Colonic mucosa (tissue), 4 donors: Measurements from ENCODE around the gene CACNB4. TPM values are rescaled to one million over a fixed set of nuclear protein-coding genes. Genes with fewer than 3 reads are reported as not detected.
"Not testable (repeated sequence)": the region's sequence is repeated elsewhere in the genome, so short reads cannot be mapped to it uniquely, and the experiment has no call there.

Source experiments
- DNase-seq: peaks from one replicate; pipeline ENCODE4 v3.0.0-alpha.2; 2020
- H3K27ac ChIP-seq: fragments of 200-600 bp; one replicate; pipeline ENCODE4 v1.8.0; 2021
- H3K27me3 ChIP-seq: fragments of 200-600 bp; one replicate; pipeline ENCODE4 v1.8.0; 2021
- H3K36me3 ChIP-seq: fragments of 200-600 bp; one replicate; pipeline ENCODE4 v1.8.0; 2021
- H3K4me1 ChIP-seq: fragments of 200-600 bp; one replicate; pipeline ENCODE4 v1.8.0; 2021; ENCODE audit warnings: mild to moderate bottlenecking
- H3K4me3 ChIP-seq: fragments of 200-600 bp; one replicate; pipeline ENCODE4 v1.8.0; 2021
- H3K9ac ChIP-seq, 2 donors: one replicate each; pipeline ENCODE4 v1.7.0; 2013; ENCODE audit warnings: control low read depth in 2 of 2, low read depth in 2 of 2, low read length in 2 of 2
- H3K9me3 ChIP-seq: fragments of 200-600 bp; one replicate; pipeline ENCODE4 v1.8.0; 2021
- CTCF ChIP-seq: fragments of 200-600 bp; IDR thresholded peaks from one replicate; pipeline ENCODE4 v1.8.0; 2022; ENCODE audit warnings: antibody characterized with exemption, mild to moderate bottlenecking
- intact Hi-C: fragments of 100-400 bp; cut with DNase I; formaldehyde crosslinking; loops from one replicate; pipeline ENCODE4 v1.14.1; 2022
- total RNA-seq, 2 donors: library from RNA; stranded (reverse); fragmentation: NEBNext Ultra II Directional in 1 of 2; extraction: Animal tissue kit (Norgen Biotek cat#: 25700) in 1 of 2; gene quantifications; one replicate each; pipeline ENCODE4 v1.2.1, GENCODE V29; 2021
- donor health status: healthy.
- donor health status: DM: no; HTN: no; CAD: no.
- donor health status: DM: no; HTN: no; CAD: no.

CACNB4 gene
- total RNA-seq, 2 donors from 2014 or later, result 0.44 to 1.0 TPM

GRCh38 chr2:152036611-152037469 lies 62.0 kb downstream of the CACNB4 start:
- intact Hi-C loops, result loop anchor here (5.0 kb wide), 3 partner anchors 140 to 600 kb away; partner anchors contain the start of genes FMNL2 and STAM2
- H3K4me3 ChIP-seq, result no peak overlapping the region
- no peaks in the 10 kb centered on the region for H3K9me3 ChIP-seq
- no peaks in the 10 kb centered on the region for H3K27me3 ChIP-seq
- no peaks in the 10 kb centered on the region for H3K4me1 ChIP-seq
- peak; percentile 73 for DNase-seq
- TF ChIP-seq CTCF, result peak; percentile 68
- no peak overlapping the region for H3K27ac ChIP-seq
- no peaks in the 10 kb centered on the region for H3K36me3 ChIP-seq
- H3K9ac ChIP-seq, result no peak overlapping the region

GRCh38 chr2:152034257-152034801 lies 64.5 kb downstream of the CACNB4 start:
- no peaks in the 10 kb centered on the region for H3K36me3 ChIP-seq
- intact Hi-C loops, result no loop called here

GRCh38 chr2:152033011-152033925 lies 65.6 kb downstream of the CACNB4 start:
- Histone ChIP-seq H3K9ac (no peak overlapping the region), H3K9me3 (no peaks in the 10 kb centered on the region), H3K27ac (no peak overlapping the region), H3K36me3 (no peaks in the 10 kb centered on the region), H3K27me3 (no peaks in the 10 kb centered on the region), H3K4me1 (no peaks in the 10 kb centered on the region), H3K4me3 (no peak overlapping the region)
- no peak for DNase-seq
- intact Hi-C loops, result no loop called here
- TF ChIP-seq CTCF, result no peak

More at GRCh38 chr2:152034257-152034801, 64.5 kb downstream of the CACNB4 start:
- no peak for DNase-seq
- H3K27me3 ChIP-seq, result no peaks in the 10 kb centered on the region
- H3K9ac ChIP-seq, result no peak overlapping the region
- H3K27ac ChIP-seq, result no peak overlapping the region
- H3K4me3 ChIP-seq, result no peak overlapping the region
- H3K4me1 ChIP-seq, result no peaks in the 10 kb centered on the region
- no peak for TF ChIP-seq CTCF
- no peaks in the 10 kb centered on the region for H3K9me3 ChIP-seq

GRCh38 chr2:152031747-152032306 lies 67.0 kb downstream of the CACNB4 start:
- H3K4me3 ChIP-seq, result no peak overlapping the region
- TF ChIP-seq CTCF, result no peak
- H3K27me3 ChIP-seq, result no peaks in the 10 kb centered on the region
- no peak for DNase-seq
- H3K4me1 ChIP-seq, result no peaks in the 10 kb centered on the region
- H3K9ac ChIP-seq, result no peak overlapping the region
- no peaks in the 10 kb centered on the region for H3K36me3 ChIP-seq
- H3K27ac ChIP-seq, result no peak overlapping the region
- intact Hi-C loops, result no loop called here
- H3K9me3 ChIP-seq, result no peaks in the 10 kb centered on the region

GRCh38 chr2:152030596-152031328 lies 68.1 kb downstream of the CACNB4 start:
- H3K9ac ChIP-seq, H3K4me3 ChIP-seq, DNase-seq, H3K27me3 ChIP-seq, intact Hi-C loops, H3K9me3 ChIP-seq, H3K4me1 ChIP-seq, H3K36me3 ChIP-seq, H3K27ac ChIP-seq: not testable (repeated sequence)
